HEK293 (cell line): ENCODE results near the gene BLTP3A.

Experiments used
- ZNF792 ChIP-seq: fragments of 450-650 bp; formaldehyde crosslinking; IDR thresholded peaks from 2 replicates; pipeline ENCODE4 v1.5.1; 2016; ENCODE audit warnings: missing biosample characterization, missing genetic modification characterization
- TF ChIP-seq, protein P1 (sequence below): fragments of 450-650 bp; formaldehyde crosslinking; IDR thresholded peaks from 2 replicates; pipeline ENCODE4 v1.5.1; 2016; ENCODE audit warnings: missing biosample characterization, missing genetic modification characterization

DNA sequence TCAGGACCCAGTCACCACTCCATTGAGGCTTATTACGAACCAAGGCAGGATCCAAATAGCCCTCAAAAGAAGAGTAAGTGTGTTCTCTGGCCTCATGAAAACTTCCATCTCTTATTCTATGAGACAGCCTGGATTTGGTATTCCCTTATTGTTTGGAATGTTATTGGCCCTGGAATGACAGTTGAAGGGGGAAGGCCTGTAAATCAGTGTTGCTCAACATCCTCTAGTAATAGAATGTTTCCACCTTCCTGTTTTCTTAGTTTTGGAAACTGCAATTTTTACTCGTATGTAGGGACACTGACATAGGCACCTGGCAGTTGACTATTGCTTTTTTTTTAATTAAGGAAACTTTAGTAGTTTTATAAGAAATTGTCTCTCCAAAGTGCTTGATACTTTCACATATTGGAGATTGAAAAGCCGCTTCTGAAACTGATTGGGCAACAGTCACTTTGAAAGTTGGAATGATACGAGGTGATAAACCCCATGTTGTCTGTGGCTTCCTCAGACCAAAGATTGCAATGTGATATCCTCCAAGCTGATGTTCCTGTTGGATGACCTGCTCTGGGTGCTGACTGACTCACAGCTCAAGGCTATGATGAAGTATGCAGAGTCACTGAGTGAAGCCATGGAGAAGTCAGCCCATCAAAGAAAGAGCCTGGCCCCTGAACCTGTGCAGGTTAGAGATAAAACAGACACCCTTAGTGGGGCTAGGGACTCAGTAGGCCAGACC, 43.1 kb downstream of the BLTP3A start:
- TF ChIP-seq, protein P1, sequence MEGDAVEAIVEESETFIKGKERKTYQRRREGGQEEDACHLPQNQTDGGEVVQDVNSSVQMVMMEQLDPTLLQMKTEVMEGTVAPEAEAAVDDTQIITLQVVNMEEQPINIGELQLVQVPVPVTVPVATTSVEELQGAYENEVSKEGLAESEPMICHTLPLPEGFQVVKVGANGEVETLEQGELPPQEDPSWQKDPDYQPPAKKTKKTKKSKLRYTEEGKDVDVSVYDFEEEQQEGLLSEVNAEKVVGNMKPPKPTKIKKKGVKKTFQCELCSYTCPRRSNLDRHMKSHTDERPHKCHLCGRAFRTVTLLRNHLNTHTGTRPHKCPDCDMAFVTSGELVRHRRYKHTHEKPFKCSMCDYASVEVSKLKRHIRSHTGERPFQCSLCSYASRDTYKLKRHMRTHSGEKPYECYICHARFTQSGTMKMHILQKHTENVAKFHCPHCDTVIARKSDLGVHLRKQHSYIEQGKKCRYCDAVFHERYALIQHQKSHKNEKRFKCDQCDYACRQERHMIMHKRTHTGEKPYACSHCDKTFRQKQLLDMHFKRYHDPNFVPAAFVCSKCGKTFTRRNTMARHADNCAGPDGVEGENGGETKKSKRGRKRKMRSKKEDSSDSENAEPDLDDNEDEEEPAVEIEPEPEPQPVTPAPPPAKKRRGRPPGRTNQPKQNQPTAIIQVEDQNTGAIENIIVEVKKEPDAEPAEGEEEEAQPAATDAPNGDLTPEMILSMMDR (tag by site-specific recombination) = no peak
- no peak for TF ChIP-seq ZNF792 (tag by site-specific recombination)
